Stimulated activated CD4-positive, alpha-beta T cell treated with anti-CD3 and anti-CD28 coated beads, Interleukin-4, amount 100 ng/mL, for 24 hours (primary cell): ENCODE data around the gene ANKRD26.

Source experiments
- DNase-seq: peaks from one replicate; pipeline ENCODE4 v3.0.0-alpha.2; 2020

ANKRD26 gene

DNA sequence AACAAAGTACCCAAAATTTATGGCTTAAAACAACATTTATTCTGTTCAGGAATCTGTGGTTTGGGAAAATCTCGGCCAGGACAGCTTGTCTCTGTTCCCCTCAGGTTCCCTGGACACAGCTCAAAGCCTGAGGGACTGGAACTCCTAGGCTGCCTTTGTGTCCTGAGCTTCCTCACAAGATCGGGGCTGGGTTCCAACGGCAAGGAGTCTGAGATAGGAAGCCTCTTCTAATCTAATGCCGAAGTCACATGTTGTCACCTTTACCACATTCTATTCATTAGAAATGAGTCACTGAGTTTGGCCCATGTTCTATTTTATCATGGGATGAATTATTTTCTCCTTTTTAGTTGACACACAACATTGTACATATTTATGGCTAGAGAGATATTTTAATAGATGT, 80.5 kb downstream of the ANKRD26 start:
- DNase-seq: no peak

DNA sequence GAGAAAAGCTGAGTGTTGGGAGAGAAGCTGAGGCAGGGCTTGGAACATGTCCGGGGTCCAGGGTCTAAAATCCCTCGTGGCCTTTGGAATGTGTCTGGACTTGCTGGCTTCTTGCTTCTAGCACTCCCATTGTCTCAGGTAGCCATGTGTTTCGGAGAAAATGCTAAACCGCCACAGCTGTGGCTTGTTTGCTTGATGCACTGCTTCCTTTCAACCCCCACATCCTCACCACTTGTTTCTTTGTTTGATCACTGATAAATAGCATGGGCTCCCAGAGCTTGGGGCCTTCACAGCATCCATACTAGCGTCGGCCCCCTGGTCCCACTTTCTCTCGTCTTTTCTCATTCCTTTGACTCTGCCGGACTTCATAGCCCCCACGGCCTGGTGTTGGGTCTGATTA, 102.7 kb downstream of the ANKRD26 start:
- DNase-seq: no peak

DNA sequence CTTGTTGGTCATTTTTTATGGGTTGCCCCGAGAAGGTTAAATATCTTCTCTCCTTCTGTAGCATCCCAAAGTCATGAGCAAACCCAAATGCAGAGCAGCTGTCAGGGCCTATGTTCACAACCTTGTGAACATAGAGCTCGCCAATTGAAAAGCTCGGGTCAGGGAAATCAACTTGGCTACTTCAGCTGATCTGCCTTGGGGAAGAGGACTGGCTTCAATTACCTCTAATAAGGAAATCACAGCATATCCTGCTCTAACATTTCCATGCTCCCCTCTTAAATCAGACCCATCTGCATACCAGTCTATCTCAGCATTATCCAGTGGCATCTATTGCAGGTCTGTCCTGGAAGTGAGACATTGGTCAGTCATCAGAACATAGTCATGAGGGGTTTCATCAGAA, 105.6 kb downstream of the ANKRD26 start:
- no peak for DNase-seq

DNA sequence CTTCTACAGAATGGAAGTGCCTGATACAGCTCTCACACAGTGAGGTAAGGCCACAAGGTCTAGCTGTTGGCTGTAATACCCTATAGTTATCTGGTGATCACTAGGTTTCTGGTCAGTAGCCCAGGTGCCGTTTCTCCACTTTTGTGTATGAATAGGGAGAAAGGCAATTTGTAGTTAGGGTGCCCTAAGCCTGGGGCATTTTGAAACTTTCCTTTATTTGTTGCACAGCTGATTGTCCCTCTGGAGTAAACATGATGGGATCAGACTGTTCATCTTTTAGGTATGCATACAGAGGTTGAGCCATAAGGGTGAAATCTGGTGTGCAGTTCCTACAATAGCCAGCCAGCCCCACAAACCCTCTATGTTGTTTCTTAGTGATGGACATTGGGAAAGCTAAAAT, 112.4 kb downstream of the ANKRD26 start:
- DNase-seq: no peak

DNA sequence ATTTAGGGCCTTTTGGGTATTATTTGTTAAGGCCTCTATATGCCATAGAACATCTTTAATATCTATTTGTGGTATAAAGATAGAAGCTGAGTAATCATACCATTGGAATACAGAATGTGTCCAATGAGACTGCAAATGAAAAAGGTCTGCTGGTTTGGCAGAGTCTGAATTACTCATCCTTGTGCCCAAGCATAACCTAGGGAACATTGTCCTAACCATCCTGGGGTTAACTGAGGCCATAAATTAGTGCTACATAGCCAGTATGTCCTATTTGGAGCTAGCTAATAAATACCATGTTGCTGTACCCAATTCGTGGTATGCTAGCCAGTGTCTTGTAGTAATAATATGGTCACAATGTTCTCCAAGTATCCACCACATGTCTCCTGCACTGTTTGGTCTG, 117.1 kb downstream of the ANKRD26 start:
- DNase-seq: no peak

DNA sequence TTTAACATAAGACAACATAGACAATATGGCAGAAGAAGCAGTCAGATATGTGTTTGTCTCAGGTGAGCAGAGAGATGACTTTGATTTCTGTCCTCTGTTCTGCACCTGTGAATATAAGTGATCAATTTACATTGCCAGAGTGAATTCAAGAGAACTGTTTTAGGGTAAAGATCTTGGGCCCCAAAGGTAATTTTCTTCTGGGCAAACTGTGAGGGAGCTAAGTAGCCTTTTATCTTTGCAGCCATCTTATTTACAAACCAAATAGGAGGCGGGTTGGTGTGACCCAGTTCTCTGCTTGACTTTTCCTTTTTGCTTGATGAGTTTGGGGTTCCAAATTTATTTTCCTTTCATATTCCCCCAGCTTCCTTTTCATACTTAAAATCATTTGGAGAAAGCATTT, 118.2 kb downstream of the ANKRD26 start:
- no peak for DNase-seq

DNA sequence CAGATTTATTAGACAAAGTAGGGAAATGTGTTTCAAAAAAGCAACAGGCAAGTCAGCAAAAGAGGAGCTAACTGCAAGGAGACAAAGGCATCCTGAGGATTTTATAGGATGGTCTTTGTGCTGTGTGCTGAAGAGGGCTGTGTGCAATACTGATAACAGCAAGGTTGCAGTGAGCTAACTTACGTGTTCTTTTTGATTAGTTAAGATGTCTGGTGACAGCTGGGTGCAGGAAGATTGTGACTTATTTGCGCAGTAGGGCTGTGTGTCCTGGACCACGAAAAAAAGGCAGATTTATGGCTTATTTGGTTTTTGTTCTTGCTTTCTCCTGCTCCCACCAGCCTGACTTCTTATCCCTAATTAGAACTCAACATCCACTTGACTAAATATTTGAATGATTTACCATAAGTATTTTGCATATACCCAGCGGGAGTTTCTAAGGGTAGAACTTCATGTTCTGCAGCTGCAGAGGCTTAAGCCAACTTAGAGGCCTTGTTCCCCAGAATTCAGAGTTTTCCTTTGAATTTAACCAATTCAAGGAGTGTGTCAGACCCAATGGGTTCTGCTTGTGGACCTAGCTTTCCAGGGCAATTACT, 119.0 kb downstream of the ANKRD26 start:
- no peak for DNase-seq

DNA sequence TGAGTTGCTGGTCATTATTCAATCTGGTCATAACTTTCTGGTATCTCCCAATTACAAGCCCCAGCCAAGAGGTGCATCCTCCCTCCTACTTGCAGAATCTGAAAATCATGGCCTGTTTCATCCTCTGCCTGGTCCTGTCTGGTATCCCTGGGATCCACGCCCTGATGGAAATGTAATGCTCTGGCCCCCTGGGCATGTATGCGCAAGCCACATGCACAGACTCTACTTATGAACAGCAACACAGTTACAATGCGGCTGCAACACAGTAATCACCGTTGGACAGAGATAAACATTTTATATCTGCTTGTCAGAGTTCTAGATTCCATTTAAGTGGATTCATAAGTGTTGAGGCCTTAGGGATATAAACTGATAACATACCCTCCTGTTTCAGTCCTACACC, 121.8 kb downstream of the ANKRD26 start:
- no peak for DNase-seq

DNA sequence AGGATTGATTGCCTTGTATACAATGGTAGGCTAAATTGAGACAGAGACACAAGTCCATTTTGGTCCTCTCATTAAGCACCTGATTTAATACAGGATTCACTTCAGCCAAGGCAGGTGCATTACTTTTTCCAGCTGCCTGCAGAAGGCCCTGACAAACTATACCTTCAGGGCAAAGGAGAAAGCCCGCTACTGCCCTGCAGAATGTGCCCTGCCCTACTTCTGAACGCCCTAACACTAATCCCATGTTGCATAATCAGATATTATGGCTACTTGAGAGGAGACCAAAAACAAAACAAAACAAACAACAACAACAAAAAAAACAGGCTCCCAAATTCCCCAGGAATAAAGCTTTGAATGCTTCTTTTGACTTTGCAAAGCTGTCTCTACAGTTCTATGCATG, 122.7 kb downstream of the ANKRD26 start:
- DNase-seq: no peak

DNA sequence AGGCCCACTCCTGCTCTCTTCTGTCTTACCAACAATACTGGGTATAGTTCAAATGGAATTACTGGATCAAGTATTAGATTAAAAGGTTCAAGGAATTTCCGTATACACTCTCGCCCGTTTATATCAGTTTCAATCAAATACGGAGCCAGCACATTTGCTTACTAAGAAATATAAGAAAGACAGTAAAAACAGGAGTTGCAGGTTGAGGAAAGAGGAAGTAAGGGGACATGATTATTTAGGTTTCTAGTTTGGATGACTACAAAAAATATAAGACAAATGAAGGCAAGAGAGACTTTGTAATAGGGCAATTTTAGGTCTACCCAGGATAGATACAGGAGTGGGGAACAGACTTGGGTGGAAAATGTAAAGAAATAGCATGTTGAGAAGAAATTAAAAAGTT, 129.6 kb downstream of the ANKRD26 start:
- no peak for DNase-seq

DNA sequence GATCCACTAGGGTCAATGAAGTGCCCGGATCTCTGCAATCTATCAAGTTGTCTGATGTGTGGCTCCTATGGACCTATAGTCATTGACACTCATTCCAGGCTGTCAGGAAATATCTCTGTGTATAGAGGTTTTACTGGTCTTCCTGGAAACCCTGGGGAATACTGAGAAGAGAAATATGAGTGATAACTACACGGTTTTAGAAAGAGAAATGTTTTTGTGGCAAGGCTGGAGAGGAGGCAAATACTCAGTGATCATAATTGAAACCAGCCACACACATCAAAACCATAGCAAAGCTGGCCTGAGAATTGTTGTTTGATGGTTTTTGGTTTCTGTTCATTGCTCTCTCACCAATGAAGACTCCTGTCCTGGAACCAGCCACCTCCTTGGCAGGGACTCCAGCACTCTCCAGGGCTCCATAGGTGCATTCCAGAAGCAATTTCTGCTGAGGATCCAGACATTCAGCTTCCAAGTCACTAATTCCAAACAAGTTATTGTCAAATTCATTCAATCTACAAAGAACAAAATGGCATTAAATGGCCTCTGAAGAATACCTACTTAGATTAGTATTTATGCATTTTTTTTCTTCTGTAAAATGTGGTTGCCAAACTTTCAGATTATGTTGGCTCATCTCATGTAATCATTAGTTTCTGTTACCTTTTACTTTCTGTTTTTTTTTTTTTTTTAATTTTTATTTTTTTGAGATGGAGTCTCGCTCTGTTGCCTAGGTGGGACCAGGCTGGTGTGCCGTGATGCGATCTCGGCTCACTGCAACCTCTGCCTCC, 131.0 kb downstream of the ANKRD26 start:
- no peak for DNase-seq

DNA sequence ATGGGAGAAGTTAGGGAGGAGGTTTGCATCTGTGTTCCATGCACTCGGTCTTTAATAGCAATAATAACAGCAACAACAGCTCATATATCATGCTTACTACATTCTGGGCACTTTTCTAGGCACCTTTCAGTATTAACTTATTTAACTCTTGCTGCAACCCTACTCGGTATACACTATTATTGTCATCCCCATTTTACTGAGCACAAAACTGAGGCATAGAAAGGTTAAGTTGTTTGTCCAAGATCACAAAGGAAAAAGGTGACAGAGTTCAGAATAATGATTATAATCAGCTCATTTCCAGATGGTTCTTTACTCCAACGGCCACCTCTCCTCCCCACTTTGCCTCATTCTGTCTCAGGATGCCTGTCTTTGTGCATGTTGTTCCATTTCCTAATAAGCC, 137.5 kb downstream of the ANKRD26 start:
- DNase-seq: no peak

DNA sequence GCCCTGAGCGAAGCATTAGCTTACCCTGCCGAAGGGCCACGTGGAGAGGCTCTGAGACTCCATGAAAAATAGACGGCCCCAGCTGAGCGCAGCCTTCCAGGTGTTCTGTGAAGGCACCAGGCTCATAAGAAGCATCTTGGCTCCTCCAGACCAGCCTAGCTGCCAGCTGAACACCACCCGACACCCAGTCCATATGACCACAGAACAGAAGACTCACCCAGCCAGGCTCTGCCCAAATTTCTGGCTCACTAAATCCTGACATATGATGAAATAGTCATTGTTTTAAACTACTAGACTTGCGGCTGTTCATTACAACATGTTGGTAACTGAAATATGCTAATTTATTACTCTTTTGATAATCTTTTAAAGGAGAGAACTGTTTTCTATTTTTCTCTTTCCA, 140.0 kb downstream of the ANKRD26 start:
- no peak for DNase-seq

DNA sequence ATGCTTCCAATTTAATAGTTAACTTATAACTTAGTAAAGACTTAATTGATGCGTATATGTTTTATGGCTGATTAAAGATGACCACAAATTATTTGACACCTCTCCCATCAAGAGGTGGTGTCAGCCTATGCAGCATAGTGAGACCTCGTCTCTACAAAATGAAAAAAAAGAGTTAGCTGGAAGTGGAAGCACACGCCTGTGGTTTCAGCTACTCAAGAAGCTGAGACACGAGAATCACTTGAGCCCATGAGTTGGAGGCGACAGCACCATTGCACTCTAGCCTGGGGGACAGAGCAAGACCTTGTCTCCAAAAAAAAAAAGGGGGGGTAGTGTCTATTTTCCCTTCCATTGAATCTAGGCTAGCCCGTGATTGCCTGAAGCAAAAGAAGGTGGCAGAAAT, 140.5 kb downstream of the ANKRD26 start:
- DNase-seq: no peak
